GM19468 (cell line): ENCODE results near the gene MT1G.
"Not testable (repeated sequence)": the region's sequence is repeated elsewhere in the genome, so short reads cannot be mapped to it uniquely, and the experiment has no call there.

Experiments used
- ATAC-seq: cut with Tn5 transposase; IDR thresholded peaks from one replicate; pipeline ENCODE4 v1.9.1; 2021; ENCODE audit warnings: mild to moderate bottlenecking, moderate library complexity, moderate number of reproducible peaks; ENCODE audit not compliant: unreplicated experiment; ENCODE audit errors: extremely low read depth

The MT1G gene

GRCh38 chr16:56669005-56669839, 1.4 kb upstream of the MT1G start, which contains the start of gene MT1H:
TSS of gene MT1H (plus strand) at chr16:56669814. CDS start at chr16:56669885, 71 bp downstream.
- ATAC-seq, result no peak

- ATAC-seq, result not testable (repeated sequence)
These were observed 2.3 kb downstream of the MT1G start for GRCh38 chr16:56665286-56666261.

- no peak for ATAC-seq
These were observed 3.4 kb downstream of the MT1G start for GRCh38 chr16:56664506-56664905.

- no peak for ATAC-seq
These were observed 5.2 kb downstream of the MT1G start for GRCh38 chr16:56662357-56663354.

GRCh38 chr16:56658327-56658875, 9.5 kb downstream of the MT1G start:
- ATAC-seq, result no peak

GRCh38 chr16:56657555-56658326, 10.1 kb downstream of the MT1G start, which contains the start of gene MT1F:
TSS of gene MT1F (plus strand) at chr16:56657959. CDS start at chr16:56658059, 100 bp downstream.
- no peak for ATAC-seq

DNA sequence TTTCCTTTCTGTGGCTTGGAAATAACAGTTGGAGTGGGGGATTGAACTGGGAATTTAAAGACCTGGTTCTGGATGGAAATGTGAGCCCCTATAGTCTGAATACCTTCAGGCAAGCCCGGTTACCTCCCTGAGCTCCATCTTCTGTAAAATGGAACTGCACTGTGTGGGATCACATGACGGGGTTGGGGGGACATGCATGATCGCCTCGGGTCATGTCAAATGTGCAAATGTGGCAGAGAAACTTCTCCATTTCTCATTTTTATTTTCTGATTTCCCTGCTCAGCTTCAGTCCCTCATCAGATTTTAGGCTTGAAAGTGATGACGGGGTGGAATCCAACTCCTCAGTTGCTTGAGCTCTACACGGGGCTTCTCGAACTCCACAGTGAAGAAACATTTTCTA, 14.6 kb downstream of the MT1G start:
- no peak for ATAC-seq

DNA sequence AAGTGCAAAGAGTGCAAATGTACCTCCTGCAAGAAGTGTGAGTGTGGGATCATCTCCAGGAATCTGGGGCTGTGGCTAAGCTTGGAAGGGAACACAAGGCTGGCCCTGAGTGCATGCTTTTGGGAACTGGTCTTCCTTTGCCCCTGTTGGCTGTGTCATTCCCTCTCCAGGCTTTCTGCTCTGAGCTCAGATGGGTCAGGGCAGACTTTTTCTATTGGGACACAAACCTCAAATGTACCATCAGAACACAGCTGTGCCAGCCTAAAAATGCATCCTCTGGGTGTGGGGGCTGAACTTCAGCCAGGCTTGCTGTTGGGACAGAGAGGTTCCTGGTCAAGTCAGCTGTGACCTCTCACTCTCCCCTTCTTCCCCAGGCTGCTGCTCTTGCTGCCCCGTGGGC, 15.3 kb downstream of the MT1G start:
- ATAC-seq, result no peak

DNA sequence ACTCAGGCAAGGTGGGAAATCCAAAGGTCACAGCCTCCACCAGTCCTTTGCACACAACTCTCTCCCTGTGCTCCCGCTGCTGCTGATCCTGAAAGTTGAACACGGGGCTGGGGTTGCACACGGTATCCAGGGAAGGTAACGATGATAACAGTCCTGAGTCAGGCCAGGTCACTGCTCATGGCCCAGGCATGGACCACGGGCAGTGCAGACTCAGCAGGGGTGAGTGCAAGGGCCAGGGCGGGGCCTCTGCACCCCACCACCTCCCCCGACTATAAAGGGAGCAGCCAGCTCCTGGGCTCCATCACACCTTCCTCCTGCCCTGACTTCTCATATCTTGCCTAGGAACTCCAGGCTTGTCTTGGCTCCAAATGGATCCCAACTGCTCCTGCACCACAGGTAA, 16.3 kb downstream of the MT1G start, which contains the start of gene MT1B:
Gene MT1B, plus strand, starts transcription at position 301 of the 400 bp plus-strand sequence. Its CDS starts 68 bp downstream, at position 369.
- no peak for ATAC-seq

GRCh38 chr16:56649820-56650219, 18.0 kb downstream of the MT1G start:
- ATAC-seq, result no peak

GRCh38 chr16:56649271-56649670, 18.6 kb downstream of the MT1G start:
- ATAC-seq, result no peak

GRCh38 chr16:56647641-56648431, 20.0 kb downstream of the MT1G start:
- no peak for ATAC-seq

- ATAC-seq, result no peak
These were observed 22.0 kb downstream of the MT1G start for GRCh38 chr16:56645838-56646237.

- ATAC-seq, result no peak
These were observed 22.6 kb downstream of the MT1G start for GRCh38 chr16:56645311-56645710.

DNA sequence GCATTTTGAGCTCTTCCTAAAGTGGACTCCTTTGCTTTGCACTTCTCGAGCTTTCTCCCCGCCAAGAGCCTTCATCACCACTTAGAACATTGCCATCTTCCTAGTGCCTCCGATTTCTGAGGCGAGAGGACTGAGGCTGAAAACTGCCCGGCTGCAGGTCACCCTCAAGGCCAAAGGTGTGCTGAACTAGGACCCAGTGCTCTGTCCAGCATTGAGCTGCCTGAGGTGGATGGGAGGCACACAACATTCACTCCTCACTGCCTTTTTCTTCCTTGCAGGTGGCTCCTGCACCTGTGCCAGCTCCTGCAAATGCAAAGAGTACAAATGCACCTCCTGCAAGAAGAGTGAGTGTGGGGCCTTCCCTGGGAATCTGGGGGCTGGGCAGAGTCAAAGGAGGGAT, 24.0 kb downstream of the MT1G start:
- no peak for ATAC-seq

GRCh38 chr16:56643080-56643778, 24.6 kb downstream of the MT1G start:
- ATAC-seq, result no peak

GRCh38 chr16:56641166-56641565, 26.7 kb downstream of the MT1G start:
- no peak for ATAC-seq
